ENCODE measurements around the gene PIGL. TPM values are rescaled to one million over a fixed set of nuclear protein-coding genes. Genes with fewer than 3 reads are reported as not detected.
A peak's percentile ranks its signal among the peaks of the same experiment; 100 is the strongest.
"Not testable (repeated sequence)": the region's sequence is repeated elsewhere in the genome, so short reads cannot be mapped to it uniquely, and the experiment has no call there.

Gene PIGL
- total and polyA plus RNA-seq, 9 donors = 10.7 to 18.7 (median 14.9) TPM

DNA sequence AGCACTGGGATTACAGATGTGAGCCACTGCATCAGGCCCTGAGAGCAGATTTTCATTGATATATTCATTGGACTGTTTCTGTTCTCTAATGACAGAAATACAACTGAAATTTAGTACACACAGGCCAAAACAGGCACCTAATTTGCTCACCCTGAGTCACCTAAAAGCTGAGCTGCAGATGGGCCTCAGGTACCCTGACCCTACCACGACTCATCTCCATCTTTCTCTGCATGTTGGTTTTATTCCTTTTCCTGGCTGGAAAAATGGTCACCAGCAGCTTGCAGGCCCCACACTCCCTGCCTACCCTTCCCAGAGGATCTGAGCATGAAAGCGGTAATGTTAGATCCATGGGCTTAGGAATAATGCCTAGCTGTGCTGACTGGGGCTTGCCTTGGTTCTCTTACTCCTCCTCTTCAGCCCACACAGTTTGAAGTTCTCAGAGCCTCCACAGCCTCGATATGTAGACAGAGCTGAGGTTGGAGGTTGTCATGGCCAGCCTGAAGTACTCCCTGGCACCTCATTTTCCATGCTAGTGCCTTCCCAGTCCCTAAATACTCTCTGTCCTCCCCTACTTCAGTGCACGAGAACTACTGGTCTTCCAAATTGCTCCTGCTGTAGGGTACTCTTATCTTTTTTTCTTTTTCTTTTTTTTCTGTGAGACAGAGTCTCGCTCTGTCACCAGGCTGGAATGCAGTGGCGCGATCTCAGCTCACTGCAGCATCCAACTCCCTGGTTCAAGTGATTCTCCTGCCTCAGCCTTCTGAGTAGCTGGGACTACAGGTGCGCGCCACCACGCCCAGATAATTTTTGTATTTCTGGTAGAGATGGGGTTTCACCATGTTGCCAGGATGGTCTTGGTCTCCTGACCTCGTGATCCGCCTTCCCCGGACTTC lies 85.2 kb downstream of the PIGL start:
- 91% methylated on average over 5 of the region's 13 CpGs for WGBS (ENCODE audit: insufficient coverage)
- Histone ChIP-seq H3K27me3 (ENCODE audit: control insufficient read depth, insufficient read depth, low read length) (no peaks in the 10 kb centered on the region), H3K4me3 (ENCODE audit: low read length) (no peak overlapping the region)

DNA sequence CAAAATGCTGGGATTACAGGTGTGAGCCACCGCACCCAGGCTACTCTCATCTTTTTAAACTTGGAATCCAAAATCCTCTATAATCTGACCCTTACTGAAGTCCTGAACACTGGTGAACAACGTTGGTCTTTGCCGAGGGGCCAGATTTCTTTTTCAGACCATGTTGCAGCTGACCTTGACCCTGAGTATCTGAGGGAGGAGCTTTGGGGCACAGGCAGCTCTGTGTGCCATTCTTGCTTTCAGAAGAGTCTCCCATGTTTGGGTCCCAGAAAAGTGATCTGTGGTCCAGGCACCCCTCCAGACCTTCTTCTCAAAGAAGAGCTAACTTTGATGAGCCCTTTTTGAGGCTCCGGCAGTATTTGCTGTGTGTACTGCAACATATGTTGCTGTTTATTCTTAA lies 85.8 kb downstream of the PIGL start:
- DNase-seq = no peak
- H3K27me3 ChIP-seq (ENCODE audit: control insufficient read depth, insufficient read depth, low read length) = no peaks in the 10 kb centered on the region
- H3K4me1 ChIP-seq (ENCODE audit: control insufficient read depth, insufficient read depth, low read length) = no peaks in the 10 kb centered on the region
- H3K27ac ChIP-seq (ENCODE audit: low read length) = no peak overlapping the region
- H3K36me3 ChIP-seq (ENCODE audit: control insufficient read depth, insufficient read depth, low read length) = peaks cover 18% of the 10 kb centered on the region
- WGBS (ENCODE audit: insufficient coverage) = 90% methylated on average over 2 of the region's 4 CpGs
- no peak overlapping the region for H3K4me3 ChIP-seq (ENCODE audit: low read length)
- no peaks in the 10 kb centered on the region for H3K9me3 ChIP-seq (replicated peaks; ENCODE audit: control insufficient read depth, low read depth, low read length)

More for the DNA sequence above, 85.2 kb downstream of the PIGL start:
- no peak overlapping the region for H3K27ac ChIP-seq (ENCODE audit: low read length)
- peaks cover 18% of the 10 kb centered on the region for H3K36me3 ChIP-seq (ENCODE audit: control insufficient read depth, insufficient read depth, low read length)
- DNase-seq = no peak
- no peaks in the 10 kb centered on the region for H3K9me3 ChIP-seq (replicated peaks; ENCODE audit: control insufficient read depth, low read depth, low read length)
- H3K4me1 ChIP-seq (ENCODE audit: control insufficient read depth, insufficient read depth, low read length) = no peaks in the 10 kb centered on the region

DNA sequence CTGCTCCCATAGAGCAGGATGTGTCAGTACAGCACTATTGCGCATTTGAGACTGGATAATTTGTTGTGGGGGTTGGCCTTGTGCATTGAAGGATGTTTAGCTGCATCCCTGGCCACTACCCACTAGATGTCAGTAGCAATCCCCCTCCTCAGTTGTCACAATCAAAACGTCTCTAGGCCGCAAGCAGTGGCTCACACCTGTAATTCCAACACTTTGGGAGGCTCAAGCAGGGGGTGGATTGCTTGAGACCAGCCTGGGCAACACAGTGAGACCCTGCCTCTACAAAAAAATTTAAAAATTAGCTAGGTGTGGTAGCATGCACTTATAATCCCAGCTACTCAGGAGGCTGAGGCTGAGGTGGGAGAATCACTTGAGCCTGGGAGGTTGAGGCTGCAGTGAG lies 87.8 kb downstream of the PIGL start:
- H3K4me3 ChIP-seq (ENCODE audit: low read length) = no peak overlapping the region
- H3K27me3 ChIP-seq (ENCODE audit: control insufficient read depth, insufficient read depth, low read length) = no peaks in the 10 kb centered on the region
- no CpG with 5 or more reads among the region's 3 CpGs for WGBS (ENCODE audit: insufficient coverage)
- DNase-seq = peak; percentile 32
- H3K27ac ChIP-seq (ENCODE audit: low read length) = no peak overlapping the region
- H3K9me3 ChIP-seq (replicated peaks; ENCODE audit: control insufficient read depth, low read depth, low read length) = no peaks in the 10 kb centered on the region
- H3K36me3 ChIP-seq (ENCODE audit: control insufficient read depth, insufficient read depth, low read length) = peaks cover 15% of the 10 kb centered on the region
- no peaks in the 10 kb centered on the region for H3K4me1 ChIP-seq (ENCODE audit: control insufficient read depth, insufficient read depth, low read length)

DNA sequence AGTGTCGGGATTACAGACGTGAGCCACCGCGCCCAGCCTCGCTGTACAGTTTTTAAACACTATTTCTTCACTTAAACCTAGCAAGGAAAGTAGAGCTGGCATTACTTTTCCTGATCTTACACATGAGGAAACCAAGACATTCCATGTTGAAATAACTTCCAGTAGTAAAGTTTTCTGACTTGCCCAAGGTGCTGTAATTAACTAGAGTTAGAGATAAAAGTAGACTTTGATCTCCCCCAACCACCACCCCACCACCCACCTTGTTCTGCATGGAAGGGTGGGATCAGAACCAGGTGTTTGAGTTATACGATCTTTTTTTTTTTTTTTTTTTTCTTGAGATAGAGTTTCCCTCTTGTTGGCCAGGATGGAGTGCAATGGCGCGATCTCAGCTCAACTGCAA lies 89.2 kb downstream of the PIGL start:
- Histone ChIP-seq H3K27me3 (ENCODE audit: control insufficient read depth, insufficient read depth, low read length) (no peaks in the 10 kb centered on the region), H3K36me3 (ENCODE audit: control insufficient read depth, insufficient read depth, low read length) (peaks cover 11% of the 10 kb centered on the region), H3K4me1 (ENCODE audit: control insufficient read depth, insufficient read depth, low read length) (no peaks in the 10 kb centered on the region), H3K27ac (ENCODE audit: low read length) (no peak overlapping the region), H3K9me3 (replicated peaks; ENCODE audit: control insufficient read depth, low read depth, low read length) (no peaks in the 10 kb centered on the region), H3K4me3 (ENCODE audit: low read length) (no peak overlapping the region)
- 94% methylated on average over 3 of the region's 8 CpGs for WGBS (ENCODE audit: insufficient coverage)
- DNase-seq = no peak

DNA sequence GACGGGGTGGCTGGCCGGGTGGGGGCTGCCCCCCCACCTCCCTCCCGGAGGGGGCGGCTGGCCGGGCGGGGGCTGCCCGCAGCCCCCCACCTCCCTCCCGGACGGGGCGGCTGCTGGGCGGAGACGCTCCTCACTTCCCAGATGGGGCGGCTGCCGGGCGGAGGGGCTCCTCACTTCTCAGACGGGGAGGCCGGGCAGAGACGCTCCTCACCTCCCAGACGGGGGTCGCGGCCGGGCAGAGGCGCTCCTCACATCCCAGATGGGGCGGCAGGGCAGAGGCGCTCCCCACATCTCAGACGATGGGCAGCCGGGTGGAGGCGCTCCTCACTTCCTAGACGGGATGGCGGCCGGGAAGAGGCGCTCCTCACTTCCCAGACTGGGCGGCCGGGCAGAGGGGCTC lies 95.1 kb downstream of the PIGL start:
- not testable (repeated sequence) for H3K4me1 ChIP-seq (ENCODE audit: control insufficient read depth, insufficient read depth, low read length); DNase-seq; H3K27me3 ChIP-seq (ENCODE audit: control insufficient read depth, insufficient read depth, low read length); H3K4me3 ChIP-seq (ENCODE audit: low read length); H3K9me3 ChIP-seq (replicated peaks; ENCODE audit: control insufficient read depth, low read depth, low read length); H3K27ac ChIP-seq (ENCODE audit: low read length)
- peaks cover 15% of the 10 kb centered on the region for H3K36me3 ChIP-seq (ENCODE audit: control insufficient read depth, insufficient read depth, low read length)
- WGBS (ENCODE audit: insufficient coverage) = 96% methylated on average over 21 of the region's 34 CpGs

DNA sequence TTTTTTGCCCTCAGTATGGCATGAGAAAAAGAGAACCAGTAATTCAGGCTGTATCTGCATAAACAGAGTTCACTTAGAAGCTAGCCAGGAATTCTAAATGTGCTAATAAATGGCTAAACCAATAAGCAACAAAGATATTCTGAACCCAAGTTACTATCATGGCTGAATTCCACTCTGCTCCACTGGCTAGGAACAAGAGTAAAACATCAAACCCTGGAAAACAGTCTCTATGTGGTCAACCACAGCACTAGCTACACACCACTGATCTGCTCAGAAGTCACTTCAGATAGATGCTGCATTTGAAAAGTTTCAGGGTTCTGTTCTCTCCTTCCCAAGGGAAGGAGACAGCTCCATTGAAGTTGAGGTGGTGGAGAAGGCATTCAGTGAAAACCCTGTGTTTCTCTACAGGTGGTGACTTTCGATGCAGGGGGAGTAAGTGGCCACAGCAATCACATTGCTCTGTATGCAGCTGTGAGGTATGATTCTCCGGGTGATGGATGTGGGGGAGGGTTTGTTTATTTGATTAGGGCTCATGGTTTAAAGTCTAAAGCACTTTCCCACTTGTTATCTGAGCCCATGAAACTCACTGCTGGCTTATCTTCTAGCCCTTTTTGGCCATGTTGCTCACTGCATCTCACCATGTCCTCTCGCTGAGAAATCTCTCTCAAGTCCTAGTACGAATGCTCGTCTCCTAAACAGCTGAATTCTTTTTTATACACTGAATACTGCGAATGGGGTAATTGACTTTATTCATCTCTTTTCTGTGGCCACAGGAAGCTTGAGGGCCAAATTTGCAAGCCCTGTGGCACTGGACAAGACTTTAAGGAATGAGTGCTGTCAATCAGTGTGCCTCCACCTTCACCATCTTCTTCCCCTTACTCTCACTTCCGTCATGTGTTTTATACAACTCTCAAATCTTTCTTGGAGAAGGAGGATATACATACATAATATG lies 96.4 kb downstream of the PIGL start:
- 88% methylated on average over 4 of the region's 7 CpGs for WGBS (ENCODE audit: insufficient coverage)
- H3K27ac ChIP-seq (ENCODE audit: low read length) = no peak overlapping the region
- DNase-seq = no peak
- H3K27me3 ChIP-seq (ENCODE audit: control insufficient read depth, insufficient read depth, low read length) = no peaks in the 10 kb centered on the region
- no peaks in the 10 kb centered on the region for H3K9me3 ChIP-seq (replicated peaks; ENCODE audit: control insufficient read depth, low read depth, low read length)
- no peaks in the 10 kb centered on the region for H3K4me1 ChIP-seq (ENCODE audit: control insufficient read depth, insufficient read depth, low read length)
- peaks cover 23% of the 10 kb centered on the region for H3K36me3 ChIP-seq (ENCODE audit: control insufficient read depth, insufficient read depth, low read length)
- H3K4me3 ChIP-seq (ENCODE audit: low read length) = no peak overlapping the region

DNA sequence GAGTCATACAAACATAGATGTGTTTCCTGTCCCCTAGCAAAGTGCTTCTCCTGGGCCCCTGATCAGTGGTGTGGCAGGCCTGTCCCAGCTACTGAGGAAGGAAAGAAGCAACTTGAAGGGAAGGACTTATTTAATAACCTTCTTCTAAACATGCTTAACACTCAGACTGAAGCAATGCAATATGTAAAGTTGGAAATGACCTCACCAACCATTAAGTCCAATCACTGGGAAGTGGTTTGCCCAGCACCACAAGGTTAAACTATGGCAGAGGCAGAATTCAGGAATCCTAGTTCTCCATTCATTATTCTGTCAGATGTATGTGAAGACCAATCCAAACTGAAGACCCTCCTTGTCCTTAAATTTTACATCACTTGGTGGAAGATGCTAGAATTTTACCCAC lies 97.2 kb downstream of the PIGL start:
- Histone ChIP-seq H3K4me1 (ENCODE audit: control insufficient read depth, insufficient read depth, low read length) (no peaks in the 10 kb centered on the region), H3K9me3 (replicated peaks; ENCODE audit: control insufficient read depth, low read depth, low read length) (no peaks in the 10 kb centered on the region), H3K27ac (ENCODE audit: low read length) (no peak overlapping the region), H3K27me3 (ENCODE audit: control insufficient read depth, insufficient read depth, low read length) (no peaks in the 10 kb centered on the region), H3K36me3 (ENCODE audit: control insufficient read depth, insufficient read depth, low read length) (peaks cover 26% of the 10 kb centered on the region), H3K4me3 (ENCODE audit: low read length) (no peak overlapping the region)
- no peak for DNase-seq

DNA sequence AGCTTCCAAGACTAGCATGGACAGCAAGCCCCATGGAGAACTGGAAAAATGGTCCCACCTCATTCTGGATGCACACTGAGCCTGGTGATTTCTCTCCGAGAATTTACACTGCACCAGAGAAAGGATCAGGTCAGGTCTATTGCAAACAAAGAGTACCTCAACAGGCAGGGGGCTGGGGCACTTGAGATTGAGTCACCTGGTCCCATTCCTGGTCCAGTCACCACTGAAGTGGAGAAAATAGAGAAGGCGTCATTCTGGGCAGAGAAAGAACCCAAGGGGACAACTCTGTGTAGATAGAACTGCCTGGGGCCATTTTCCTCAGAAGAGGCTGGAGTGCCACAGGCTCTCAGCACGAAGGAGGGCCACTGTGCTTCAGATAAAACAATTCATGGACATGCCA lies 97.8 kb downstream of the PIGL start:
- Histone ChIP-seq H3K27me3 (ENCODE audit: control insufficient read depth, insufficient read depth, low read length) (no peaks in the 10 kb centered on the region), H3K4me1 (ENCODE audit: control insufficient read depth, insufficient read depth, low read length) (no peaks in the 10 kb centered on the region), H3K9me3 (replicated peaks; ENCODE audit: control insufficient read depth, low read depth, low read length) (no peaks in the 10 kb centered on the region), H3K27ac (ENCODE audit: low read length) (no peak overlapping the region), H3K36me3 (ENCODE audit: control insufficient read depth, insufficient read depth, low read length) (peaks cover 27% of the 10 kb centered on the region), H3K4me3 (ENCODE audit: low read length) (no peak overlapping the region)
- DNase-seq = no peak
- 93% methylated on average over 3 of the region's 3 CpGs for WGBS (ENCODE audit: insufficient coverage)

DNA sequence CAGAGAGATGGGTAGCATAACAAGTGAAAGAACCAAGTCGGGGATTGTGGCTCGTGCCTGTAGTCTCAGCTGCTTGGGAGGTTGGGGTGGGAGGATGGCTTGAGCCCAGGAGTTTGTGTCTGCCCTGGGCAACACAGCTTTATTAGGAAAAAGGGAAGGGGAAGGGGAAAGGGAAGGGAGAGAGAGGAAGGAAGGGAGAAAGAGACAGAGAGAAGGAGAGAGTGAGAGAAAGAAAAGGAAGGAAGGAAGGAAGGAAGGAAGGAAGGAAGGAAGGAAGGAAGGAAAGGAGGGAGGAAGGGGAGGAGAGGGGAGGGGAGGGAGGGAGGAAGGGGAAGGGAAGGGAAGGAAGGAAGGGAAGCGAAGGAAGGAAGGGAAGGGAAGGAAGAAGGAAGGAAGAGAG lies 103.0 kb downstream of the PIGL start:
- no peak for DNase-seq
- Histone ChIP-seq H3K36me3 (ENCODE audit: control insufficient read depth, insufficient read depth, low read length) (peaks cover 27% of the 10 kb centered on the region), H3K27me3 (ENCODE audit: control insufficient read depth, insufficient read depth, low read length) (no peaks in the 10 kb centered on the region), H3K4me3 (ENCODE audit: low read length) (no peak overlapping the region), H3K4me1 (ENCODE audit: control insufficient read depth, insufficient read depth, low read length) (no peaks in the 10 kb centered on the region), H3K9me3 (replicated peaks; ENCODE audit: control insufficient read depth, low read depth, low read length) (no peaks in the 10 kb centered on the region), H3K27ac (ENCODE audit: low read length) (no peak overlapping the region)
- WGBS (ENCODE audit: insufficient coverage) = 80% methylated on average over 2 of the region's 3 CpGs

DNA sequence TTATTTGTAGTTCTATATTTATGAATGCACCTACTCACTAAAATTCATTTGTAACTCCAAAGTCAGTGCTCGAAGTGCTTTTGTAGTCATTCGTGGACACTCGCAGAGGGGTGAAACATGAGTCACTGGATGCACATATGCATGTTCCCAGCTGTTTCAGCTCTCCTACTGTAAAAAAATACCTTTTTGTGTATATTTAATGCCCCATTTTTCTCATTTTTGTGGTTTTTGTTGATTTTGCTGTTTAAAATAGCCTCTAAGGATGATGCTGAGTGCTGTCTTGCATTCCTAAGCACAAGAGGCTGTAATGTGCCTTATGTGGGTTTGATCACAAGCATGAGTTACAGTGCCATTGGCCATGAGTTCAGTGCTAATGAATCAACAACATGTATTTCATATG lies 105.6 kb downstream of the PIGL start:
- WGBS (ENCODE audit: insufficient coverage) = no CpG with 5 or more reads among the region's 3 CpGs
- DNase-seq = no peak
- Histone ChIP-seq H3K4me3 (ENCODE audit: low read length) (no peak overlapping the region), H3K4me1 (ENCODE audit: control insufficient read depth, insufficient read depth, low read length) (no peaks in the 10 kb centered on the region), H3K36me3 (ENCODE audit: control insufficient read depth, insufficient read depth, low read length) (peaks cover 31% of the 10 kb centered on the region), H3K9me3 (replicated peaks; ENCODE audit: control insufficient read depth, low read depth, low read length) (no peaks in the 10 kb centered on the region), H3K27ac (ENCODE audit: low read length) (no peak overlapping the region), H3K27me3 (ENCODE audit: control insufficient read depth, insufficient read depth, low read length) (no peaks in the 10 kb centered on the region)

Measured in muscle of leg (tissue), 11 donors.